GM12891 (cell line): ENCODE data around the gene FAM53A.

Experiments
- PAX5 ChIP-seq: IDR thresholded peaks from 2 replicates; pipeline ENCODE4 v1.6.1; 2011; ENCODE audit warnings: low read length, moderate library complexity, mild to moderate bottlenecking; ENCODE audit not compliant: insufficient read depth, severe bottlenecking
- POLR2A ChIP-seq: IDR thresholded peaks from 2 replicates; pipeline ENCODE4 v1.6.1; 2011; ENCODE audit warnings: low read depth, low read length, control low read depth
- POLR2AphosphoS5 ChIP-seq: IDR thresholded peaks from 2 replicates; pipeline ENCODE4 v1.6.1; 2011; ENCODE audit warnings: low read depth, low read length, control low read depth
- SPI1 ChIP-seq: IDR thresholded peaks from 2 replicates; pipeline ENCODE4 v1.6.1; 2011; ENCODE audit warnings: low read depth, low read length, control low read depth
- TAF1 ChIP-seq: IDR thresholded peaks from 2 replicates; pipeline ENCODE4 v1.6.1; 2011; ENCODE audit warnings: low read depth, low read length, control low read depth

GRCh38 chr4:1711055-1711570, 27.0 kb upstream of the FAM53A start:
- TF ChIP-seq POLR2A (no peak; the same call in 1 of the 2 replicates), SPI1 (no peak), POLR2AphosphoS5 (no peak), PAX5 (no peak), TAF1 (no peak)
